Measurements from ENCODE around the gene AXIN2.
"Not testable (repeated sequence)": the region's sequence is repeated elsewhere in the genome, so short reads cannot be mapped to it uniquely, and the experiment has no call there.

The AXIN2 gene

DNA sequence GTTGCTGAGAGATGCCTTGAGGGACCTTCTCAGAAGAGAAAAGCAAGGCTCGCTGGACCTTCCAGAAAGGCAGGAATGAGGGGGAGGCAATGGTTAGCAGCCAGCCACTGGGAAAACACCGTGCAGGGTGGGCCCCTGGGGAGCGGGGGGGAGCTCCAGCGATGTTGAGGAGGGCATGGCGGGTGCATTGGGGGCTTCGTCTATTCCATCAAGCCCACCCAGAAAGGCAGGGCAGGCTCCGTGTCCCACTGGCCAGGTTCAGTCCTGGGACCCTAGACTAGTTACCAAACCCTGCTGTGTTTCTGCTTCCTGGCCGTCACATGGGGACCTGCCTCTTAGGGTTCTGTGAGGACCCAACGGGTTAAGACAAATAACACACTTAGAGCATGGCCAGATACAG, 64.6 kb downstream of the AXIN2 start:
- DNase-seq (ENCODE audit: low read depth) = no peak

DNA sequence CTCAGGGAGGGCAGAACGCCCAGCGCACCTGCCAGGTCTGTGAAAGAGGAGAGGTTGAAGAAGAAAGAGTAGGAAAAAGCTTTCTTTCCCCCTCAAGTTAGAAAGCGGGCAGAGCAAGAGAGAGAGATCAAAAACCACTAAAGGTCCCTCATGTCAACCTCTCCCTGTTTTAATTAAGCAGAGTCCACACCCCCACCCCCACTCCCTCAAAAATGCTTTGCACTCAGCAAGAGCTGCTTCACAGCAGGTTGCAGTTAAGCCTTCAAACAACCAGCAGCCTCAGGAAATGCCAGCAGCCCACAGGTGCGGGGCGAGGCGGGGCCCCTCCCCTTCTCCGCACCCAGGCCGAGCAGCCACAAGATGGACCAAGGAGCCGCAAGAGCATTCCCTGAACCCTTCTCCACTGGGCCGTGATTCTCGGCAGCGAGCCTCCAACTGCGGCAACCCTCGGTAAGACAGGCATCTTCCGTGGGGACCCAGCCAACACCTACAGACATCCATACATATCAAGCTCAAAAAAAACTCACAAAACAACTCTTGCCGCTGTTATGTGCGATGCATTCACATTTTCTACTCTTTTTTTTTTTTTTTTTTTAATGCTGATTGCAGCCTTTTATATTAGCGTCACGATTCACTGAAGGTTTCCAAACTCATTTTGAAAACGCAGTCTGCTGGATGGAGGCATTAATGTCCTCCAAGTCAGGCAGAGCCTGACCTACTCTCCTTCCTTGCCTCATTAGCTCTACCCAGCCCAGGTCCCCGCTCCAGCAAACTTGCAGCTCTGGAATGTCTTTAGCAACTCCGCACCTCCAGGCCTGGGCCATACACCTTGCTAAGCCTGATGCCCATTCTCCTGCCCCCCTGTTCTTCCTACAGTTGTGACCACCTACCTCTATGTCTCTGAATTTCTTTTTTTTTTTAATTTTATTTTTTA, 66.1 kb downstream of the AXIN2 start:
- no peak overlapping the region for H3K4me3 ChIP-seq (ENCODE audit: low read depth, low read length)
- DNase-seq (ENCODE audit: low read depth) = no peak

More for the DNA sequence above, 64.6 kb downstream of the AXIN2 start:
- H3K4me3 ChIP-seq (ENCODE audit: low read depth, low read length) = no peak overlapping the region

DNA sequence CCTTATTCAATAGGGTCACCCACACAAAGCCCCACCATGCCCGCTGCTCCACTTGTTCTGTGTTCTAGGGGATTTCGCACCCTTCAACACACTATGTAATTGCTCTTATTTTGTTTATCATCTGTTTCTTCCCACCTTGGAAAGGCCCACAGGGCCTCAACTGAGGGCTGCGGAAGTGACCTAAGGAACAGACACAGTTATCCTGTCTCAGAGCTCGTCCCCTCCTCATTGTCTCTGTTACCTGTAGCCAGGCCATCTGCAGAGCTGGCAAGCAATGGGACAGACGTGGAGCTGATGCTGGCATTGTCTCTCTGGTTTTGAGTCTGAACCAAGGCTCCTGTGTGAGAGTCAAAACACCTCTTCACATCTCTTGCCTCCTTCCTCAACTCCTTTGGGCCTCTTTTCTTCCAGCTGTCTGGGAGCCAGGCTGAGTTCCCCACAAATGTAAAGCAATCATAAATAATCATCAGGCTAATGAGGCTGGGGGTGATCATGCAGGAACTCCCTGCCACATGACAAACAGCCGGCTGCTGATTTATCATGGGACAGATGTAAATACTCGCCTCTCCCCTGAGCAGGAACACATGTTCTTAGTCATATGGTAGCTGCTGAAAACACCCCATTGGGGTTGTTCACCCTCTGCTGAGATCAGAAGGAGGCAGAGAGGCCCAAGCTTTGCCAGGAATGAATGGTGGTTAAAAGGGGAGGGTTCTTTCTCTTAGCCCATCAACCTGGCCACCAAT, 71.9 kb downstream of the AXIN2 start:
- DNase-seq (ENCODE audit: low read depth) = no peak
- no peak overlapping the region for H3K4me3 ChIP-seq (ENCODE audit: low read depth, low read length)

DNA sequence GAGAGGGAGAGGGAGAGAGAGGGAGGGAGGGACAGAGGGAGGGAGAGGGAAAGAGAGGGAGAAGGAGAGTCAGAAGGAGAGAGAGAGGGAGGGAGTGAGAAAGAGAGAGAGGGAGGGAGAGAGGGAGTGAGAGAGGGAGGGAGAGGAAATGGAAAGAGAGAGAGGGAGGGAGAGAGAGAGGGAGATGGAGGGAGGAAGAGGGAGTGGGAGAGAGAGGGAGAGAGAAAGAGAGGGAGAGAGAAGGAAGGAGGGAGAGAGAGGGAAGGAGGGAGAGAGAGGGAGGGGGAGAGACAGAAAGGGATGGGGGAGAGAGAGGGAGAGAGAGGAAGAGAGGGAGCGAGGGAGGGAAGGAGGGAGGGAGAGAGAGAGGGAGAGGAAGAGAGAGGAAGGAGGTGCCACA, 72.8 kb downstream of the AXIN2 start:
- H3K4me3 ChIP-seq (ENCODE audit: low read depth, low read length) = no peak overlapping the region
- DNase-seq (ENCODE audit: low read depth) = no peak

DNA sequence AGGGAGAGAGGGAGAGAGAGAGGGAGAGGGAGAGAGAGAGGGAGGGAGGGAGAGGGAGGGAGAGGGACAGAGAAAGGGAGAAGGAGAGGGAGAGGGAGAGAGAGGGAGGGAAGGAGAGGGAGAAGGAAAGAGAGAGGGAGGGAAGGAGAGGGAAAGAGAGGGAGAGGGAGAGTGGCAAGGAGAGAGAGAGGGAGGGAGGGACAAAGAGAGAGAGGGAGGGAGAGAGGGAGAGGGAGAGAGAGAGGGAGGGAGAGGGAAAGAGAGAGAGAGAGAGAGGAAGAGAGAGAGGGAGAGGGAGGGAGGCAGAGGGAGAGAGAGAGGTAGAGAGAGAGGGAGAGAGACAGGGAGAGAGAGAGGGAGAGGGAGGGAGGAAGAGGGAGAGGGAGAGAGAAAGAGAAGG, 73.5 kb downstream of the AXIN2 start:
- H3K4me3 ChIP-seq (ENCODE audit: low read depth, low read length) = no peak overlapping the region
- DNase-seq (ENCODE audit: low read depth) = no peak

DNA sequence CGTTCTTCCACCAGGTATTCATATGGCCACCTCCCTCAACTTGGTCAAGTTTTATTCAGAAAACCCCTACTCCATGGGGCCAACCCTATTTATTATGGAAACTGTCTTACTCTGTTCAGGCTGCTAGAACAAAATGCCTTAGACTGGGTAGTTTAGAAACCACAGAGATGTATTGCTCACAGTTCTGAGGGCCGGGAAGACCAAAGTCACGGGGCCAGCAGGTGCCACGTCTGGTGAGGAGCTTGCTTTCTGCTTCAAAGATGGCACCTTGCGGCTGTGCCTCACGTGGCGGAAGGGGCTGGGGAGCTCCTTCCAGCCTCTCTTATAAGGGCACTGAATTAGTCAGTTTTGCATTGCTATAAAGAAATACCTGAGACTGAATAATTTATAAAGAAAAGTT, 74.3 kb downstream of the AXIN2 start:
- H3K4me3 ChIP-seq (ENCODE audit: low read depth, low read length) = no peak overlapping the region
- no peak for DNase-seq (ENCODE audit: low read depth)

DNA sequence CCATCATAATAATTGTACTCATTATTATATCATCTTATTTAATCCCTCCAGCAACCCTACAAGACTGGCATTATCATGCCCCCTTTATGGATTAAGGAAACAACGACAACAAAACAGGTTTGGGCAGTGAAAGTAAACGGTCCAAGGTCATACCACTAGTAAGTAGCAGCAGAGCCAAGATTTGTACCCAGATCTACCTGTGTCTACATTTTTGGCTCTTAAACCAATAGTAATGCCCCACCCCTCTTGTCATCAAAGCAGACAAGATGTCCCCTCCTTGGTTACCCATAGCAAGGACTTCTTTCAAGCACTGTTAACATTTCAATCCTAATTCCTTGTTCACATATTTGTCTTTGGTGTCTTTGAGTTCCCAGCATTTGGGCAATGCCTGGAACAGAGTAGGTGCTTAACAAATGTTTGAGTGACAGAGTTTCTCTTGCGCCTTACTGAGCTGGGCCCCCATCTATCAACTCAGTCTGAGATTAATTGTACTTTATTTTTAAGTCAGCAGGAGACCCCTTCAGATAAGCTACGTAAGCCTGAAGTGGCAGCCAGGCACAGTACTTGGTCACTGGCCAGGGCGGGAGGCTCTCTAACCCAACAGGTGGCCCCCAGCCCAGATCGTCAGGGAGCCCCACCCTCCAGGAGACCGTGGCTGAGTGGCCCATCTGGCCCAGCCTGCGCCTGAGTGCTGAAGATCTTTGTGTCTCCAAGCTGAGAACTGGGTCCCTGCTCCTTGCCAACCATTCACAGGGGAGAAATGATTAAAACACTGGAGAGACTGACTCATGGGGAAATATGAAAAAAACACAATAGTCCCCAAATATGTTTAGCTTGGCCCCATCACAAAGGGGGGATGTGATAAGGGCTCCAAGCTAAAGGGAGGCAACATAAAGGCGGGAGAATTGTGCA, 75.8 kb downstream of the AXIN2 start:
- H3K4me3 ChIP-seq (ENCODE audit: low read depth, low read length) = no peak overlapping the region
- no peak for DNase-seq (ENCODE audit: low read depth)

DNA sequence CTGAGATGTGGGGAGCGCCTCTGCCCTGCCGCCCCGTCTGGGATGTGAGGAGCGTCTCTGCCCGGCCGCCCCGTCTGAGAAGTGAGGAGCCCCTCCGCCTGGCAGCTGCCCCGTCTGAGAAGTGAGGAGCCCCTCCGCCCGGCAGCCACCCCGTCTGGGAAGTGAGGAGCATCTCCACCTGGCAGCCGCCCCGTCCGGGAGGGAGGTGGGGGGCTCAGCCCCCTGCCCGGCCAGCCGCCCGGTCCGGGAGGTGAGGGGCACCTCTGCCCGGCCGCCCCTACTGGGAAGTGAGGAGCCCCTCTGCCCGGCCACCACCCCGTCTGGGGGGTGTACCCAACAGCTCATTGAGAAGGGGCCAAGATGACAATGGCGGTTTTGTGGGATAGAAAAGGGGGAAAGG, 77.0 kb downstream of the AXIN2 start:
- H3K4me3 ChIP-seq (ENCODE audit: low read depth, low read length); DNase-seq (ENCODE audit: low read depth): not testable (repeated sequence)

DNA sequence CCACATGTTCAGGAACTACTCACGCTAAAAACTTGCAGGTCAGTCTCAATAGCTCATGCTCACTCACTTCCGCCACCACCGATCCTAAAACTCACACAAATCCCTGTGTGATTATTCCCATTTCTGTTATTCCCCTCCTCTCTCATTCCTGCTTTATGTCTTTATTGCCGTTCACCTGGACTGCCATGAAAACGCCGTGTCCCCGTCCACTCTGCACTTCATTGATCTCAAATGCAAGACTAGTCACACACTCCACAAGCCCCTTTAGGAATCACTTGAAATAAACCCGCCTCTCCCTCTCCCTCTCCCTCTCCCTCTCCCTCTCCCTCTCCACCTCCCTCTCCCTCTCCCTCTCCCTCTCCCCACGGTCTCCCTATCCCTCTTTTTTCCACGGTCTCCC, 78.0 kb downstream of the AXIN2 start:
- no peak overlapping the region for H3K4me3 ChIP-seq (ENCODE audit: low read depth, low read length)
- no peak for DNase-seq (ENCODE audit: low read depth)

DNA sequence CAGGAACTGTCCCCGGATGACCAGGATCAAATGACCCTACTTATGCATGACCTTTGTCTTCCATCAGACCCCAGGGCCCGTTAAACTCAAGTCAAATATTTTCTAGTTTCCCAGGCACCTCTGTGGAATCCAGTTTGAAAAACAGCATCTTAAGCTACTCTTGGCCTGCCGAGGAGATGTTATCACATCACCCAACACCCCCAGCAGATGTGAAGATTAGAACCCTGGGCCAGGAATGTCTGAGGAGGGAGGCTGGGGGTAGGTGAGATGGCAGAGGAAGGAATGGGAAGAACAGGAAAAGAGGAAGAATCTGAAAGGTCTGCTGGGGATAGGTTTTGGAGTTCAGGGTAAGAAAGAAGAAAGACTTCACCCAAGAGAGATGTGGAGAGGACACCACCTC, 79.2 kb downstream of the AXIN2 start:
- DNase-seq (ENCODE audit: low read depth) = no peak
- no peak overlapping the region for H3K4me3 ChIP-seq (ENCODE audit: low read depth, low read length)

DNA sequence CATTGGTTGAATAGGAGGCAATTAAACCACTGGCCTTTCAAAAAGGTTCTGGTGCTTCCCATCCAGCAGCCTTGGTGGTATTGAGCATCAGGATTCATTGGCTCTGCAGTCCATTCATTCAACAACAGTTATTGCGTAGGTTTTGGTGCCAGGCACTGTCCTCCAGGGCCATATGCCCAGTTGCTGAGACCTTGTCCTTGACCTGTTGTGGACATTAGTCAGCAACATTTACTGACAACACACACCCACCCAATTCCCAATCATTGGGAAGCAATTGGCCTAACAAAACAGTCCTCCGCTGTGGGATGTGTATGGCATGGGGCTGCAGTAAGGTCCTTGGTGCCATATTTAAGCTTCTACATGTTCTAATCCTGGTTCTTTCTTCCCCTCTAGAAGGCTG, 82.2 kb downstream of the AXIN2 start:
- no peak for DNase-seq (ENCODE audit: low read depth)
- no peak overlapping the region for H3K4me3 ChIP-seq (ENCODE audit: low read depth, low read length)

Measured in skeletal muscle cell (primary cell).